A549 (cell line): ENCODE data around the gene RBBP5. TPM values are rescaled to one million over a fixed set of nuclear protein-coding genes. Genes with fewer than 3 reads are reported as not detected.

ENCODE experiments used
- ATAC-seq, 2 experiments: fragments of 200-7000 bp in 1 of 2; fragments of >200 bp in 1 of 2; cut with Nextera tagmentation in 1 of 2; cut with Tn5 transposase in 1 of 2; 3 replicates each; pipeline versions ENCODE4 v1.8.0 to v1.9.1; 2018 to 2020; ENCODE audit warnings: mild to moderate bottlenecking in 1 of 2, moderate library complexity in 1 of 2
- CTCF ChIA-PET: fragments of 300-600 bp; sonication (Branson Sonifier 250); formaldehyde crosslinking; extraction: SDS; loops from one replicate; lab custom pipeline; 2021; ENCODE audit warnings: antibody characterized with exemption, inconsistent platforms; lab: Yijun Ruan, JAX
- POLR2A ChIA-PET: fragments of 350-600 bp; formaldehyde crosslinking; extraction: SDS; loops from one replicate; lab custom pipeline; 2021; ENCODE audit warnings: antibody characterized with exemption, inconsistent platforms; lab: Yijun Ruan, JAX
- DNase-seq, 2 experiments: peaks; one replicate each; pipeline versions ENCODE4 v3.0.0 to v3.0.0-alpha.2; 2011 to 2016; ENCODE audit warnings: low read depth in 1 of 2, low spot score in 1 of 2
- FAIRE-seq: peaks from 2 replicates; lab custom pipeline; 2011; peaks lifted over from hg19 to GRCh38; lab: Jason Lieb, UNC
- H3K27ac ChIP-seq, 2 experiments: fragments of >200 bp; sonication (Bioruptor Twin); formaldehyde crosslinking; 3 replicates each; pipeline ENCODE4 v1.5.1; 2016 to 2017
- H3K4me1 ChIP-seq: fragments of >200 bp; sonication (Bioruptor Twin); formaldehyde crosslinking; 3 replicates; pipeline ENCODE4 v1.6.1; 2016
- H3K4me2 ChIP-seq: fragments of >200 bp; sonication (Bioruptor Twin); formaldehyde crosslinking; 3 replicates; pipeline ENCODE4 v1.6.1; 2016
- H3K4me3 ChIP-seq: fragments of >200 bp; sonication (Bioruptor Twin); formaldehyde crosslinking; 3 replicates; pipeline ENCODE4 v1.5.1; 2016
- H3K9me3 ChIP-seq: fragments of >200 bp; sonication (Bioruptor Twin); formaldehyde crosslinking; 3 replicates; pipeline ENCODE4 v1.6.1; 2016
- ATOH8 ChIP-seq: fragments of 250-450 bp; sonication (Bioruptor Pico); IDR thresholded peaks from 2 replicates; pipeline ENCODE4 v1.5.0; 2020; ENCODE audit warnings: low read depth, mild to moderate bottlenecking, moderate library complexity
- CBX2 ChIP-seq: fragments of 200-600 bp; sonication (generic); IDR thresholded peaks from 2 replicates; pipeline ENCODE4 v1.6.1; 2016; ENCODE audit warnings: low read depth, mild to moderate bottlenecking, borderline replicate concordance
- CBX8 ChIP-seq: fragments of 200-600 bp; sonication (generic); IDR thresholded peaks from 2 replicates; pipeline ENCODE4 v1.6.1; 2016
- CHD2 ChIP-seq: fragments of 150-350 bp; IDR thresholded peaks from 2 replicates; pipeline ENCODE4 v1.6.1; 2014; ENCODE audit warnings: low read length; ENCODE audit not compliant: partially characterized antibody
- EHF ChIP-seq: fragments of 250-450 bp; sonication (Bioruptor Pico); IDR thresholded peaks from 2 replicates; pipeline ENCODE4 v1.5.0; 2020; ENCODE audit warnings: mild to moderate bottlenecking
- EP300 ChIP-seq, 2 experiments: fragments of >200 bp; sonication (Bioruptor Twin); formaldehyde crosslinking; IDR thresholded peaks; 2 replicates in 1 of 2; 3 replicates in 1 of 2; pipeline ENCODE4 v1.6.1; 2016 to 2017
- JUN ChIP-seq, 2 experiments: fragments of >200 bp; sonication (Bioruptor Twin); formaldehyde crosslinking; IDR thresholded peaks; 2 replicates in 1 of 2; 3 replicates in 1 of 2; pipeline ENCODE4 v1.6.1; 2016 to 2017
- KDM5A ChIP-seq: fragments of 200-600 bp; sonication (generic); IDR thresholded peaks from 2 replicates; pipeline ENCODE4 v1.6.1; 2016; ENCODE audit warnings: antibody characterized with exemption, mild to moderate bottlenecking
- MAX ChIP-seq: IDR thresholded peaks from 2 replicates; pipeline ENCODE4 v1.6.1; 2012
- MYC ChIP-seq: IDR thresholded peaks from 2 replicates; pipeline ENCODE4 v1.6.1; 2012; ENCODE audit warnings: mild to moderate bottlenecking, inconsistent platforms, low read length, improper control_type of control experiment, borderline replicate concordance
- PBX3 ChIP-seq: IDR thresholded peaks from 2 replicates; pipeline ENCODE4 v1.6.1; 2012
- PHF8 ChIP-seq: fragments of 200-600 bp; sonication (generic); IDR thresholded peaks from 2 replicates; pipeline ENCODE4 v1.6.1; 2016; ENCODE audit warnings: low read depth, mild to moderate bottlenecking, antibody characterized with exemption, moderate library complexity, borderline replicate concordance
- RAD21 ChIP-seq, 2 experiments: fragments of >200 bp in 1 of 2; sonication (Bioruptor Twin) in 1 of 2; formaldehyde crosslinking in 1 of 2; IDR thresholded peaks in 1 of 2; conservative IDR thresholded peaks in 1 of 2; 2 replicates in 1 of 2; 3 replicates in 1 of 2; pipeline ENCODE4 v1.6.1; 2012 to 2018; ENCODE audit warnings: inconsistent platforms in 1 of 2
- RCOR1 ChIP-seq: fragments of 150-350 bp; IDR thresholded peaks from 2 replicates; pipeline ENCODE4 v1.6.1; 2014; ENCODE audit warnings: antibody characterized with exemption, low read length, low read depth
- REST ChIP-seq: fragments of 200-600 bp; sonication (generic); IDR thresholded peaks from 2 replicates; pipeline ENCODE4 v1.6.1; 2016; ENCODE audit warnings: antibody characterized with exemption, mild to moderate bottlenecking, moderate library complexity
- RFX5 ChIP-seq: fragments of 450-650 bp; IDR thresholded peaks from 2 replicates; pipeline ENCODE4 v1.7.1; 2014; ENCODE audit warnings: antibody characterized with exemption, mild to moderate bottlenecking, moderate library complexity
- TP53 ChIP-seq: fragments of 250-450 bp; sonication (Bioruptor Pico); IDR thresholded peaks from 2 replicates; pipeline ENCODE4 v1.5.0; 2021; ENCODE audit warnings: mild to moderate bottlenecking, moderate library complexity
- ZFP36 ChIP-seq: fragments of 450-650 bp; IDR thresholded peaks from 2 replicates; pipeline ENCODE4 v1.6.1; 2014; ENCODE audit warnings: borderline replicate concordance; ENCODE audit not compliant: partially characterized antibody
- ZSCAN20 ChIP-seq: fragments of 250-450 bp; sonication (Bioruptor Pico); IDR thresholded peaks from 2 replicates; pipeline ENCODE4 v1.8.0; 2022; ENCODE audit warnings: mild to moderate bottlenecking, moderate library complexity
- WGBS: methylation state at CpG from one replicate; pipeline ENCODE4 v1.1.6; 2017; ENCODE audit errors: missing lambda C conversion rate; 5-methylcytosine and 5-hydroxymethylcytosine counted together
- polyA plus RNA-seq, 4 experiments: library from polyadenylated mRNA; depleted of rRNA in 3 of 4; stranded (reverse); fragments of >200 nt; fragmentation: RNase III in 1 of 4; extraction: RNeasy Plus Mini Kit Qiagen cat#74134 plus additional on column Dnase treatment in 1 of 4; gene quantifications; 2 replicates in 3 of 4; 3 replicates in 1 of 4; pipeline ENCODE4 v1.2.3, GENCODE V29; 2011 to 2017

The RBBP5 gene
- polyA plus RNA-seq, 2 of the 4 experiments (the other 2 are of a cell fraction), result 15.9 to 21.8 TPM

- FAIRE-seq (no peak), ATAC-seq (no peak)
- CTCF ChIA-PET, result interaction anchor here (0.5 to 6.0 kb wide), 5 partner anchors 19 to 114 kb away, joined by 3 to 134 read pairs (median 4); partner anchors contain the start of gene TMEM81
Observed at GRCh38 chr1:205057808-205058575, 63.8 kb downstream of the RBBP5 start.

GRCh38 chr1:205056956-205057568 lies 64.7 kb downstream of the RBBP5 start:
- FAIRE-seq (no peak), ATAC-seq (no peak), DNase-seq (no peak)
- no peak overlapping the region for H3K27ac ChIP-seq
- WGBS, result 94% methylated on average over 5 of the region's 6 CpGs
- no peaks in the 10 kb centered on the region for H3K9me3 ChIP-seq
- POLR2A ChIA-PET, result no interaction called here
- no peaks in the 10 kb centered on the region for H3K4me1 ChIP-seq
- TF ChIP-seq CBX8 (no peak), RAD21 (conservative IDR thresholded peaks at IDR 0.05 in 1 of 2, IDR thresholded peaks at IDR 0.05 in 1 of 2) (no peak), TP53 (CRISPR knock-in tag) (no peak), KDM5A (no peak), EHF (CRISPR knock-in tag) (no peak), PHF8 (no peak), JUN (IDR thresholded peaks at IDR 0.05) (no peak)
- CTCF ChIA-PET, result interaction anchor here (1.1 to 5.9 kb wide), 3 partner anchors 14 to 250 kb away, joined by 4 to 32 read pairs (median 6); no protein-coding TSS in a partner anchor
- no peak overlapping the region for H3K4me2 ChIP-seq
- no peak overlapping the region for H3K4me3 ChIP-seq

More at GRCh38 chr1:205057808-205058575, 63.8 kb downstream of the RBBP5 start:
- Histone ChIP-seq H3K4me3 (no peak overlapping the region), H3K4me1 (no peaks in the 10 kb centered on the region), H3K4me2 (no peak overlapping the region), H3K27ac (no peak overlapping the region), H3K9me3 (no peaks in the 10 kb centered on the region)
- POLR2A ChIA-PET, result no interaction called here
- WGBS, result 66% methylated on average over 5 of the region's 19 CpGs
- DNase-seq, result no peak
- TF ChIP-seq PBX3 (no peak), PHF8 (no peak), MYC (no peak), RCOR1 (no peak), MAX (no peak), CBX2 (no peak), ZFP36 (no peak), RFX5 (no peak), CHD2 (no peak), ATOH8 (no peak)
- TF ChIP-seq, all 56 proteins: peak for 0

- no peak overlapping the region for H3K4me3 ChIP-seq
- POLR2A ChIA-PET, result no interaction called here
- WGBS, result 38% methylated on average over 7 of the region's 13 CpGs
- DNase-seq (no peak), ATAC-seq (no peak), FAIRE-seq (no peak)
- H3K9me3 ChIP-seq, result no peaks in the 10 kb centered on the region
- TF ChIP-seq EHF (CRISPR knock-in tag) (no peak), EP300 (IDR thresholded peaks at IDR 0.05) (no peak), REST (no peak), ZSCAN20 (CRISPR knock-in tag) (no peak), PBX3 (no peak)
- no peak overlapping the region for H3K27ac ChIP-seq
- H3K4me2 ChIP-seq, result no peak overlapping the region
- CTCF ChIA-PET, result interaction anchor here (0.8 to 5.9 kb wide), 6 partner anchors 10 to 249 kb away, joined by 3 to 32 read pairs (median 5); no protein-coding TSS in a partner anchor
- no peaks in the 10 kb centered on the region for H3K4me1 ChIP-seq
Observed at GRCh38 chr1:205056188-205056611, 65.6 kb downstream of the RBBP5 start.
